HG03565 (cell line): Measurements from ENCODE around the gene VRK3.

Experiments used
- ATAC-seq: cut with Tn5 transposase; IDR thresholded peaks from one replicate; pipeline ENCODE4 v1.9.1; 2021; ENCODE audit warnings: mild to moderate bottlenecking, moderate library complexity; ENCODE audit not compliant: unreplicated experiment

The VRK3 gene

DNA sequence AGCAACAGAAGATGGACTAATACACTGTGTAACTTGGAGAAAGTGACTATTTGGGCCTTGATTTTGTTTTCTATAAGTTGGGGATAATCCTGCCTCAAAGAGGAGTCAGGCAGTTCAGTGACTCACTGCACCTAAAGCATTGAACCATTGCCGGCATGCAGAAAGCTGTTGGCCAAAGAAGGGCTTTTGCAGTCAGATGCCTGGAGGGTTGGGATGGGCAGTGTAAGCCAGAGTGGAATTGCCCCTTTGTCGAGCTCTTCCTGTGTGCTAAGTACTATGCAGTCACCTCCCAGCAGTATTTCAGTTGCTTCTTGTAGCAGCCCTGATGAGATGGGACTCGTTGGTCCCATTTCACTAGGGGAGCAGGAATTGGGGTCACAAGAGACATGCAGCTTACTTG, 11.7 kb upstream of the VRK3 start:
- ATAC-seq, result no peak

- ATAC-seq, result no peak
Measured at GRCh38 chr19:50030937-50031336, 5.8 kb upstream of the VRK3 start.

- no peak for ATAC-seq
Measured at GRCh38 chr19:50030225-50030624, 5.1 kb upstream of the VRK3 start.

- no peak for ATAC-seq
Measured at GRCh38 chr19:50026550-50026906, 1.4 kb upstream of the VRK3 start.

GRCh38 chr19:50025794-50026549, 800 bp upstream of the VRK3 start, which contains the start of gene ZNF473:
Gene ZNF473 (plus strand): TSS chr19:50026005. CDS start chr19:50031083, 5,078 bp downstream.
- ATAC-seq, result peak; percentile 51

- ATAC-seq, result peak; percentile 1
Measured at GRCh38 chr19:50024719-50025021, 502 bp downstream of the VRK3 start.

- ATAC-seq, result no peak
Measured at GRCh38 chr19:50022823-50023222, 2.3 kb downstream of the VRK3 start.

DNA sequence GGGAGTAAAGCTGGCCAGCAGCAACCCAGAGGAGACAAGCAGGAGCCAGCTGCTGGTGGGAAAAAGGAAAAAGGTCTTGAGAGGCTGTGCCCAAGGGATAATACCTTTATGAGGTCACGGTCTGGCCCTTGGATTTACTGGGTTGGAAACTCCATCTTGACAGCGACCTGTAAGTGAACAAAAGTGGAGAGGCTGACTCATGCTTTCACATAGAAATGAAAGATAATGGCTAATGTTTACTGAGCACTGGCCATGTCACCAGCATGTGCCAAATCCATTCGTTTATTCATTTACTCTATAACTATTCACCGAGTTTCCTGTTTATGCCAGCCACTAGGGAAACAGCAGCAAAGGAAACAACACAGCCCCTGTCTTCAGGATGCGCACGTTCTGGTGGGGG, 4.7 kb downstream of the VRK3 start:
- no peak for ATAC-seq

DNA sequence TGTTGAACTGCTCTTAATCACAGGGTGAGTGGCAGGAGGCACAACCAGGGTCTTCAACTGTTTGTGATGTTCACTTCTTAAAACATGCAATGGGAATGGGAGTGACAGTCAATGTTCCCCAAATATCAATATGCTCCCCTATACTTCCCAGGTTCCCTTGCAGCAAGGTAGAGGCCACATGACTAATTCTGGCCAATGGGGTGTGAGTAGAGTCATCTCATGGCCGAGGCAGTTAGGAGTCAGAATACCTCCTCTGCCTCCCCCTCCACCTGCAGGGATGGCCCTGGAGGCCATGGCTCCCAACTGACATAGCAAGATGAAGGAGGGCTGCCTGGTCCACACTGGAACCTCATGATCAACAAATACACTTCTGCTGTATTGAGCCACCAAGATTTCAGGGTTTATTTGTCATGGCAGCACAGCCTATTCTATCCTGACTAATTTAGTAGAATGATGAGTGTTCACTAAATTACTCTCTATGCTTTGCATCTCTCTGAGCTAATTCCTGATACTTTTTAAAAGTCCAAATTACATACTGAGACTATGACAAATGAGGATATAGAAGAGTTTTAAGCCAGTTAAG, 8.9 kb downstream of the VRK3 start:
- no peak for ATAC-seq

DNA sequence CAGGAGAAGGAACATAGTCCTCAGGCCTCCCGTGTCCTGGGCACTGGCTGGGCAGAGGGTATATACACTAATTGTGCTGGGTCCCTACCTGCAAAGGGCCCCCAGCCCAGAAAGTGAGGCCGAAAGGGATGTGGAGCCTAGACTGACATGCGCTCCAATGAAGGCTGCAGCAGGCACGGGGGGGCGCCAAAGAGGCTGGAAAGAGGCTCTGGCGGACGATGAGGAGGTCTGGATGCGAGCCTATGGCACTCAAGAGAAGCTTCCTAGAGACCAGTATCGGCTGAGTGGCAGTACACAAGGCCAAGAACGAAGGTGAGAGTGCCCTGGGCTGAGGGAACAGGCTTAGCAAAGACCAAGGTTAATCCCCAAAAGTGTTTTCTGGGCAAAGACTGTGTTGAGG, 16.6 kb downstream of the VRK3 start:
- no peak for ATAC-seq

- ATAC-seq, result no peak
Measured at GRCh38 chr19:50007947-50008346, 17.2 kb downstream of the VRK3 start.

- no peak for ATAC-seq
Measured at GRCh38 chr19:50007170-50007569, 18.0 kb downstream of the VRK3 start.

- ATAC-seq, result no peak
Measured at GRCh38 chr19:50005428-50005827, 19.7 kb downstream of the VRK3 start.

GRCh38 chr19:50003810-50004419, 21.3 kb downstream of the VRK3 start:
- no peak for ATAC-seq

DNA sequence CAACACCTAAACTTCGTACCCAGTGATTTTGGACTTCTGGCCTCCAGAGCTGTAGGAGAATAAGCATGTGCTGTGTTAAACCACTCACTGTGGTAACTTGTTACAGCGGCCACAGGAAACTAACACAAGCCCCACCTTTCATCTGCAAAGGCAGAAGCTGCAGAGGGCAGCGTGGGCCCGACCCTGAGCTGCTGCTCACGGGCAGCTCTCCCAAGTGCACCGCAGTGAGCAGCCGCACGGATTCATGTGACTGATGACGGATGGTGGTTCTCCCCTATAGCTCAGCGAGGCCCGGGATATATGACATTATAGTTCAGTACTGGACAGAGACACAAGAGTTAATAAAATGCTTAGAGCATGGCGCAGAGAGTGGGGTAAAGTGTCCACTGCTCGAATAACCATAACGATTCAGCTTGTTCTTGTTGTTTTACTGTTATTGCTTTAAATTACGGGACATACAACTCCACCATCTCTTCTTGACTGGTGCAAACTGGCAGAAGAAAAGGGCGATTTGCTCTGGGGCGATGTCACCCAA, 21.9 kb downstream of the VRK3 start:
- ATAC-seq, result no peak

- ATAC-seq, result no peak
Measured at GRCh38 chr19:50002386-50002960, 22.7 kb downstream of the VRK3 start.

- no peak for ATAC-seq
Measured at GRCh38 chr19:50001775-50002174, 23.4 kb downstream of the VRK3 start.

DNA sequence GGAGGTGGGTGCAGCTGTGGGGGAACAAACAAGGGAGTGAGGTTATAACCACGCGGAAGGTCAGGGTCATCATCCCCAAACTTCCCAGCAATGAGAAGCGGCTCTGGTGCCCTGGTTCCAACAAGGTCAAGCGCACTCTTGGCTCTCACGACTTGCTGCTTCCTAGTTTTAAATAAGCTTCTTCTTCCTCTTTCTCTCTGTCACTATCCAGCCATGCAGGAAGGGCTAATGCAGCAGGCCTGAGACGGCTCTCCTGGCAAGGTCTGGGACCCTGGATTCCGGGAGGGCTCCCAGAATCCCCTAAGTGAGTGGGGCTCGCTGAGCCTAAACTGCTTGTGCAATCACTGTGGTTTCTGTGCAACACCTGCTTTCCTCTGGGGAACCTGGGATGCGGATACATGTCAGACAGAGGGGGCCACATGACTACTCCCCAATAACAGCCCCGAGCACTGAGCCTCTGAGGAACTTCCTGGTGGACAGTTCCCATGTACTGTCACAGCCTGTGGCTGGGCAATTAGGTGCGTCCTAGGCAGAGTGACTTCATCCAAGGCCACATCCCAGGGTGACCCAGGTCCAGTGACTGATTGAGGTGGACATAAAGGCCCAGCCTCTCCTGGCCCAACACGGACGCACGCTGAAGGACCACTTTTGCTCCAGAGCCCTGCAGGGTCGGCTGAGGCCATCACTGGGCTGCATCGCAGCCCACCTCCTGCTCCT, 24.2 kb downstream of the VRK3 start:
- no peak for ATAC-seq

DNA sequence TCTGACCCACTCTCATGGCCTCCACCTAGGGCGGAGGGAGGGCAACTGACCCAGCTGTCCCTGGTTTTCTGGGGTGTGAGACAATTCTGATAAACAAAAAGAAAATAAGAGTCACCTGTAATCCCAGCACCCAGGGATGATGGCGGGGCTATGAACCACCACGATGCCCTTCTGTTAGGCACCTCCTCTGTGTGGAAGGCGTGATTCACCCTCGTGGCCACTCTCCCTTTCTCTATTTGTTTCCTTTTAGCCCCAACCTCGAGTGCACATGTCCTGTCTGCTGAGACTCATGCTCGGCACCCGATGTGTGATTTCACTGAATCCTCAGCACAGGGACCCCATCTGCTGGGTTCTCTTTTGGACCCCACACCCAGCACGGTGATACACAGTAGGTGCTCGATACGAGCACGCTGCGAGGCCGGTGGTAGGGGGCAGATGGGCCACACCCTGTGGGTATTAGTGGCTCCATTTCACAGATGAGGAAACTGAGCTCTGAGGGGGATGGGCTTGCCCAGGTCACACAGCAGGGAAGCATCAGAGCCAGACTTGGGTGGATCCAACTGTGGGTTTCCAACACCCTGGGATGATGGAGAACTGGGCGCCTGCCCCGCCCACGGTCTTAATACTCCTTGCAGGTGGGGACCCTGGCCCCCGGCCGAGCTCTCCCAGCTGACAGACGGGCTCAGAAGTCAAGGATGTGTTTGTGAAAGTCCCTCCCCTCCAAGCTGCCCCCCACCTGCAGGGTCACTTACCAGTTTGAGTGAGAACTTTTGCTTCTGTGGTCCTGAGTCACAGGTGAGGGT, 24.9 kb downstream of the VRK3 start:
- ATAC-seq, result no peak

- no peak for ATAC-seq
Measured at GRCh38 chr19:49999371-50000010, 25.7 kb downstream of the VRK3 start.
